Measurements from ENCODE around the gene ZNF678.
A peak's percentile ranks its signal among the peaks of the same experiment; 100 is the strongest.
"Not testable (repeated sequence)": the region's sequence is repeated elsewhere in the genome, so short reads cannot be mapped to it uniquely, and the experiment has no call there.

The ZNF678 gene

DNA sequence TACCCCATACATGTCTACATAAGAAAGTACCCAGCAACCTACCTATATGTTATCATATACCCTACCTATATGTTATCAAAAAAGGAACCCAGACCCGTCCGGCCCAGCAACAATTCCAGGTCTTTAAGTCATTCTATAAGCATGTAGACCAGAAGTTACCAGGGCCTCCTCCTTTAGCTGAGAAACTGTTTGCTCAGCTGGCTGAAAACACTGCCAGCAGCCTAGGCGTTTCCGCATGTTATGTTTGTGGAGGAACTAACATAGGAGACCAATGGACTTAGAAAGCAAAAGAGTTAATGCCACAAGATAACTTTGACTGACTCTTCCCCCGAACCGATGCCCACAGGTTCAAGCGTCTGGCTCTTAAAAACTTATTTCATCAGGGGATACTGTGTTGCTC is 7.1 kb upstream of the ZNF678 start:
- peak; percentile 42 for DNase-seq

DNA sequence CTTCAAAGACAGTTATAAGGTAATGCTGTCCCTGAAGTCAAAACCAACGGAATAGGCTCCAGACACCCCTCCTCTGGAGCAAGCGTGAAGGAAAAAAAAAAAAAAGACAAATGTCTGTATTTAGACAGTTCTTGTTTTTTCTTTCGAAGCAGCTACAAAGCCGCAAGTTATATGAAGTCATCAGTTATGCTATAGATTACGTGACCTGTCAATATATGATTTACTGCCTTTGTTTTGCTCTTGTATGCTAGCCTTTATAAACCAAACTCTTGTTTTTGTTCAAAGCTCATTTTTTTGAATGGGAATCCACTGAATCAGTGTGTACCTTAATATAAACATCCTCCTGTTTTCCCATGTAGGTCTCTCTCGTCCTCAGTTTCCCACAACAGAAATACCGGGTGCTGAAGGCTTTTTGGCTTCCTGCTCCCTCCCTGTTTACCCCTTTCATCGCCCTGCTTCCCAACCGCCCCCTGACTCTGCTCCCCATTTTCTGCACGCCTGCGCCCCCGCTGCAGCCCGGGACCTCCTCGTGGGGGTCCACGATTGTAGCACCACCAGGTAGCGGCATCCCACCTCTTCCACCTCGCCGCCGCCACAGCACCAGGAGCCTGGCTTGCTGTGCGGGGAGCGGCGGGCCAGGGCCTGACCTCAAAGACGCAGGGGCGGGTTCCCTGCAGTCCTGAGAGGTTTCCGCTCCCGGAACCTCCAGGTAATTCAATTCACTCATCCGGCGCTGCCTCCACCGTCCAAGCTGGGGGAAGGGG is 5.2 kb upstream of the ZNF678 start:
- no peak for DNase-seq

DNA sequence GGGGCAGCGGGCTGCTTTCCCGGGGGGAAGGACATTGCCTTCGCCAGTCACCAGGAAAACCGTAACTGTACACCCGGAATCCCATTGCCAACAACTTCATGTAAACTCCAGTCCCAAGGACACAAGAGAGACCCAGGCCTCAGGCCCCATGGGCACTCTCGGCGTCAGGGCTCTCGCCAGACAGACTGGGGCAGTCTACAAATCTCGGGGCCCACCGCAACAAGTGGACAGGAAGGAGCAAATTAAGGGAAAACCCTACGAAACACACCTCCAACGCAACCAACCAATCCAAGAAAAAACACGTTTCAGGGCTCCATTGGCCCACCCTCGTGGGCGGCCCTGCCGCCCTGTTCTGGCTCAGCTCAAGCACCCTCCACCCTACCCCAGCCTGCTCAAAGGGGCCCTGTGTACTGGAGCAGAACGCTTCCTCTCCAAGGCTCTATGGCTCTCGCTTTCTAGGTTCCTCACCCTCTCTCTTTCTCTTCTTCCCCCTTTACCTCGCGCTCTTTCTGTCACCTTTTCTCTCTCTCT is 4.6 kb upstream of the ZNF678 start:
- DNase-seq = no peak

DNA sequence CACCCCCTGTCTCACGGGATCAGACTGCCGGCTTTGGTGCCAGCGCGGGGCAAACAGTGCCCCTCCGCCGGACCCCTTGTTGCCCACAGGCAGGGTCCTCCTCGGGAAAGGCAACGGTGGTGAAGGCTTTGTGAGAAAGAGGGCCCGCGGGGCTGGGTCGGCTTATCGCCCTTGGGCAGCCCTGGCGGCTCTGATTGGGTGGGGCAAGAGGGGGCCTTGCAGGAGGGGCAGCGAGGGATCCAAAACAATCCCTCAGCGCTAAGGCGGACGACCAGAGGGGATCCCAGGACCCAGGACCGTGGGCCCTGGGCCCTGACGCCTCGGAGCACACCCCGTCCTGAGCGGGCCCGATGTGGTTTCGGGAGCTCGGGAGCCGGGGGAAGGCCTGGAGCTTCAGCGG is 3.9 kb upstream of the ZNF678 start:
- no peak for DNase-seq

- DNase-seq = no peak
Measured at GRCh38 chr1:227559926-227560325, 3.4 kb upstream of the ZNF678 start.

GRCh38 chr1:227560393-227561173 is 2.8 kb upstream of the ZNF678 start:
- no peak for DNase-seq

- DNase-seq = no peak
Measured at GRCh38 chr1:227561241-227561907, 2.0 kb upstream of the ZNF678 start.

GRCh38 chr1:227562037-227562436 is 1.3 kb upstream of the ZNF678 start:
- DNase-seq = peak; percentile 54

GRCh38 chr1:227562933-227563323 is 428 bp upstream of the ZNF678 start:
- peak; percentile 61 for DNase-seq

- no peak for DNase-seq
Measured at GRCh38 chr1:227567256-227567655, 3.9 kb downstream of the ZNF678 start.

- no peak for DNase-seq
Measured at GRCh38 chr1:227568593-227568992, 5.2 kb downstream of the ZNF678 start.

DNA sequence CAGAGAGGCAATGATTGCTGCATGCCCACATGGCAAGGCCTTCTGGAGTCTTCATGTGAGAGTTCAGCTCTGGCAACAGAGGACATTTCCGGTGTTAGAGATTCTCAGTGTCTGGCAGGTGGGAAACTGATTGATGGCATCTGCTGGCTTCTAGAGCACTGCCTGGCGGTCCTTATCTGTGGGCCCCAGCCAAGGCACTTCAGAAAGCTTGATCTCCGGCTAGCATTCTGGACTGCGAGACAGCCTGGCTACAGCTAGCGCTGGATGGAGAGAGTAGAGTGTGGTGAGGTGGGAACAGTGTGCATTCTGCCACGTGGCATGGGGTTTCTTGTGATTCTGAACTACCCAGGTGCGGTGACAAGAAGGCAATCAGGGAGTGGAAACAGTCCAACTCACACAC is 9.4 kb downstream of the ZNF678 start:
- DNase-seq = no peak

- no peak for DNase-seq
Measured at GRCh38 chr1:227574926-227575325, 11.6 kb downstream of the ZNF678 start.

DNA sequence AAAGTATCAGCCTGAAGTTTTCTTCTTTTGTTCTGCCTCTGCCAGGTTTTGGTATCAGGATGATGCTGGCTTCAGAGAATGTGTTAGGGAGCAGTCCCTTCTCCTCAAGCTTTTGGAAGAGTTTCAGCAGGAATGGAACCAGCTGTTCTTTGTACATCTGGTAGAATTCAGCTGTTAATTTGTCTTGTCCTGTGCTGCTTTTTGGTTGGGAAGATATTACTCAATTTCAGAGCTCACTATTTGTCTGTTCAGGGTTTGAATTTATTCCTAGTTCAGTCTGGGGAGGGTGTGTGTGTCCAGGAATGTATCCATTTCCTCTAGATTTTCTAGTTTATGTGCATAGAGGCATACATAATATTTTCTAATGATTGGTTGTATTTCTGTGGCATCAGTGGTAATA is 12.8 kb downstream of the ZNF678 start:
- no peak for DNase-seq

GRCh38 chr1:227577500-227577899 is 14.1 kb downstream of the ZNF678 start:
- DNase-seq = no peak

GRCh38 chr1:227583354-227583753 is 20.0 kb downstream of the ZNF678 start:
- no peak for DNase-seq

- DNase-seq = no peak
Measured at GRCh38 chr1:227586733-227587132, 23.4 kb downstream of the ZNF678 start.

DNA sequence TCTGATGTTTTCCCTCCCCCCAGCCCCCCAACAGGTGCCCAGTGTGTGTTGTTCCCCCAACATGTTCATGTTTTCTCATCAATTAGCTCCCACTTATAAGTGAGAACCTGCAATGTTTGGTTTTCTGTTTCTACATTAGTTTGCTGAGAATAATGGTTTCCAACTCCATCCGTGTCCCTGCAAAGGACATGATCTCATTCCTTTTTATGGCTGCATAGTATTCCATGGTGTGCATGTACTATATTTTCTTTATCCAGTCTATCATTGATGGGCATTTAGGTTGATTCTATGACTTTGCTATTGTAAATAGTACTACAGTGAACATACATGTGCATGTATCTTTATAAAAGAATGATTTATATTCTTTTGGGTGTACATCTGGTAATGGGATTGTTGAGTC is 24.6 kb downstream of the ZNF678 start:
- no peak for DNase-seq

DNA sequence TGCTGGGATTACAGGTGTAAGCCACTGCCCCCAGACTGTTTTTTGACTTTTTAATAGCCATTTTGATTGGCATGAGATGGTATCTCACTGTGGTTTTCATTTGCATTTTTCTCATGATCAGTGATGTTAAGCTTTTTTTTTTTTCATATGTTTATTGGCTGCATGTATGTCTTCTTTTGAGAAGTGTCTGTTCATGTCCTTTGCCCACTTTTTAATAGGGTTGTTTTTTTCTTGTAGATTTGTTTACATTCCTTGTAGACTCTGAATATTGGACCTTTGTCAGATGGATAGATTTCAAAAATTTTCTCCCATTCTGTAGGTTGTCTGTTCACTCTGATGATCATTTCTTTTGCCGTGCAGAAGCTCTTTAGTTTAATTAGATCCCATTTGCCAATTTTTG is 25.4 kb downstream of the ZNF678 start:
- not testable (repeated sequence) for DNase-seq

DNA sequence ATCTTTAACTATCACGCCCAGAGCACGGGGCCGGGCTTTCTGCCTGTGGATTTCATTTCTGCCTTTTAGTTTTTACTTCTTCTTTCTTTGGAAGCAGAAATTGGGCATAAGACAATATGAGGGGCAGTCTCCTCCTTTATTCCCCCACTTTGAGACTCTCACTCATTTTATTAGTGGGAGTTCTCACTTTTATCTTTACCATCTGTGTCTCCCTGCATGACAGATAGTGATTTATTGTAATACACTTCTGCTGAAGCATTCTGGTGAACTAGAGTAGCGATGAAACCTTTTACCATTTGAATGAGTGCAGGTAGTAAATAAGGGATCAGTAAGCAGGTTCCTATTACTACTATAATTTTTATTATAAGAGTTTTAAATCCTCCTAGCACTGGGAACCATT is 26.4 kb downstream of the ZNF678 start:
- DNase-seq = not testable (repeated sequence)

DNA sequence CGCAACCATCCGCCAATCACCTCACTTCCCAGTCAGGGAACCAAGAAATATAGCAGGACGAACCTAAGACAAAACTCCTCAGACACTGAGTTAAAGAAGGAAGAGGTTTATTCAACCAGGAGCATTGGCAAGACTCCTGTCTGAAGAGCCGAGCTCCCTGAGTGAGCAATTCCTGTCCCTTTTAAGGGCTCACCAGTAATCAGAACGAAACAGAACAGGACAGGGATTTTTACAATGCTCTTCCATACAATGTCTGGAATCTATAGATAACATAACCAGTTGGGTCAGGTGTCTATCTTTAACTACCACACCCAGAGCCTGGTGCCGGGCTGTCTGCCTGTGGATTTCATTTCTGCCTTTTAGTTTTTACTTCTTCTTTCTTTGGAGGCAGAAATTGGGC is 32.9 kb downstream of the ZNF678 start:
- not testable (repeated sequence) for DNase-seq

- no peak for DNase-seq
Measured at GRCh38 chr1:227603327-227603726, 40.0 kb downstream of the ZNF678 start.

- DNase-seq = no peak
Measured at GRCh38 chr1:227604446-227604845, 41.1 kb downstream of the ZNF678 start.

DNA sequence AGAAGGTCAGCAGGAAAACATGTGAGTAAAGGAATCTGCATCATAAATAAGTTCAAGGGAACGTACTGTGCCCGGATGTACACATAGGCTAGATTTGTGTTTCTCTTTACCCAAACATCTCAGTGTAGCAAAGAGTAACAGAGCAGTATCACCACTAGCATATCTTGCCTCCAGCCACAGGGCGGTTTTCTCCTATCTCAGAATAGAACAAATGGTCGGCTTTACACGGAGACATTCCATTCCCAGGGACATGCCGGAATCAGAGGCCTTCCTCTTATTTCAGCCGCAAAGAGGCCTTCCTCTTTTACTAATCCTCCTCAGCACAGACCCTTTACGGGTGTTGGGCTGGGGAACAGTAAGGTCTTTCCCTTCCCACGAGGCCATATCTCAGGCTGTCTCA is 42.9 kb downstream of the ZNF678 start:
- not testable (repeated sequence) for DNase-seq
